CD1c-positive myeloid dendritic cell (primary cell): ENCODE data around the gene NKX1-2.
"Not testable (repeated sequence)": the region's sequence is repeated elsewhere in the genome, so short reads cannot be mapped to it uniquely, and the experiment has no call there.

Experiments used
- DNase-seq: peaks from one replicate; pipeline ENCODE4 v3.0.0-alpha.2; 2016; ENCODE audit errors: extremely low spot score

NKX1-2 gene

DNA sequence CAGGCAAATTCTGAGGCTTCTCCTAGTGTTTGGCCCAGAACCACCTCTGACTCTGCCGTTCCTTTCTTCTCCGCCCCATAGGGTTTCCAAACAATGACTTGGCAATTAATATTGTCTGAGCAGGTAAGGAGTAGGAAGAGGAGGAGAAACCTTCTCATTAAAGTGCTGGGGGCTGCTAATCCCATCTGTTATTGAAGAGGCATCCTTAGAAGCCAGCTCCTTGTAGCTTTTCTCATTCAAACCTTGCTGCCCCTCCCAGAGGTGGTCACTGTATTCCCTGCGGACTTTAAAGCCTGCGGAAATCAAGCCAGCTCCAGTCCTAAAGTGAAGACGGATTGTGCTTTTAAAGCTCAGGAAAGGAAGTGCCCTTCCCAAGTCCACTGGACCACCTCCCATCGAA is 1.4 kb upstream of the NKX1-2 start:
- DNase-seq, result no peak

DNA sequence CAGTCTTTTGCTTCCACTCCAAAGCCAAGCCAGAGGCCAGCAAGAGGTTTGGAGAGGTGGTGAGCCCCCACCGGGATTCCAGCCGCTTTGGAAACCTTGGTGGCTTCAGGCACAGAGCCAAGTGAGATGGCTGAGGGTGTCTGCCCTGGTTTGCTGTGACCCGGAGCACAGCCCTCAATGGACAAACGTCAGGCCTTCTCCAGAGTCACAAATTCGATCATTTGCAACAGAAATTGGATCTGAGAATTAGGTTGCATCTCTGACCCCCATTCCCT is 885 bp upstream of the NKX1-2 start:
- no peak for DNase-seq

DNA sequence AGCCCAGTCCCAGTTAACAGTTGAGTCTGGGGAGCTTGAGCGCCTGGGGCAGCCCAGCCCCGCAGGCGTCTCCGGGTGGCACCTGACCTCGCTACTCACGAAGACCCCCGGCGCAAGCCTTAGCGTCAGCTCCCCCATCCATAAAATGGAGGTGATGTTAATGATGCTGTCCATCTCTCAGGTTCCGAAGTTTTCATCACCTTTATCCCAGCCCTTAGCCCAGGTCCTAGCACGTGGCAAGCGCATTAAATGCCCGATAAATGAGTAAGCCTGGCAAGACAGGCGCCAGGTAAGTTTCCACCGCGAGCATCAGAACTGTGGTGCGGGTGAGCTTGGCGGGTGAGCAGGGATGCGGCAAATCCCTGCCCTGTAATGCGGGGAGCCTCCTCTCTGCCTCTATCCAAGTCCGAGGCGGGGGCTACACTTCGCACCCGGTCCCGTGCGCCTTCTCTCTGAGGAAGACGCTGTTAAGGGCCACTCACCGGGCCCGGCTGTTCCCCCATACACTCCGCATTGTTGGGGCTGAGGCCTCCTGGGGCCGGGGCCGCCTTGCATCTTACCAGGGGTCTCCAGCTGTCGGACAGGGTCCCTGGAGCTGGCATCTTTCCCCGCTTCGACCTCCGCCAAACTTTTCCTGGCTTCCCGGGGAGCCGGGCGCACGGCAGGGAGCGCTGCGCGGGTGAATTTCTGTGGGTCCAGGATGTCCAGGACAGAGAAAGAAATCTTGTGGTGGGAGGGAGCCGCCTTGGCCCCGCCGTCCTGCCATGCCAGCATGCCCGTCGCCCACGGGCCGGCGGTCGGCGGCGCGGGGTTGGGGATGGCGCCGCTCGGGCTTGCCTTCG is 444 bp downstream of the NKX1-2 start:
- no peak for DNase-seq

DNA sequence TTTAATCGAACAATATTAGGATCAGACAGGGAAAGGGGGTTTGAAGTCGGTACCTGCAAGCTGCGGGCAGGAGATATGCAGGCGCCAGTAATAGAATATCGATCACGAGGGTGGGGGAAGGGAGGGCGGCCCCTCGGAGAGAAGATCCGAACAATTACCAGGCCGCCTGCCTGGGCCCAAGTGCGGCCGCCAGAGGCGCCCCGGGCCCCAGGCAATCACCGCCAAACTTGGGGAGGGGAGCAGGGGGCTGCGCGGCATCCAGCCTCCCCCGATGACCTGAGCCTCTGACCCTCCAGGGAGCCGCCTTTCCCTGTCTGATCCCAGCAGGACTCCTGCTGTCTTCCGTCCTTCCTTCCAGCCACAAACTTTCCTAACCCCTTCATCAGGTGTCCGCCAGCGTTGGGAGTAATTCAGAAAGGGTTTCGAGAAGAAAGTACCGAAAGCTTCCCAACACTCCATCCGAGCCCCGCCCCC is 1.1 kb downstream of the NKX1-2 start:
- no peak for DNase-seq

GRCh38 chr10:124447751-124448466 is 1.9 kb downstream of the NKX1-2 start:
- no peak for DNase-seq

DNA sequence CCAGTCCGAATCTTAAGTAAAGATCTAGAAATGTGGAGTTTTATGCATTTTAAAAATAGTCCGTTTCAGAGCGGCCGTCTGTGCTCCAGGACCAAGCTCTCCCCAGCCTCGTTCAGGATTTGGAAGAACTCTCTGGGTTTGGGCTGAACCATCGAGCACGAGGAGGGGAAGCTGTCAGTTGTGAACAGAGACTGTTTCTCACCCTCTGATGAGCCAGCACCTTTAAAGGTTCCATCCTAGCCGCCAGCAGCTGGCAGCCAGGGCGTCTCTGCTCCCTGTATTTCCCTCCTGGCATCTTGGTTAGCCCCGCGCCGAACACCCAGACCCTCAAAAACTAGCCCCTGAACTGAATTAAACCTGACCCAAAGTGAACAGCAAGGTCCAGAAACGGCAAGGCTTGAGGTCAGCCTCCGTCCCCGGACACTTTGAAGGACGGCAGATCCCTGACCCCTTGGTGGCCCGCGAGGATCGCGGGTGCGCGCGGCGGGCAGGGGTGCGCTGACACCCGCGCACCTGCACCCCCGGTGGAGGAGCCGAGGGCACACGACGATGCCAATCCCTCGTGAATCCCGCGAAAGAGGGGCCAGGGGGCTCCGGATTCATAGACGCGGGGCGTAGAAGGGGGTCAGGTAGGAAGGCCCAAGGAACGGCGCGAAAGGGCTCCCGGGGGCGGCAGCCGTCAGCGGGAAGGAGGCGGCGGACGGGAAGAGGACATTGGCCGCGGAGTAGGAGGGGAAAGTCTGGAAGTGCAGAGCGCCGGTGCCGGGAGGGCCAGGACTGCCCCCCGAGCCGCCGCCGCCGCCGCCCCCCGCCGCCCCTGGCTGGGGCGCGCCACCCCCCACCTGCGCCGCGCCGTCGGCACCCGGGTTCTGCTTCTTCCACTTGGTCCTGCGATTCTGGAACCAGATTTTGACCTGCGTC is 2.7 kb downstream of the NKX1-2 start:
- no peak for DNase-seq

- DNase-seq, result not testable (repeated sequence)
These were observed 8.1 kb downstream of the NKX1-2 start for GRCh38 chr10:124441694-124442093.

- DNase-seq, result peak; percentile 17
These were observed 13.6 kb downstream of the NKX1-2 start for GRCh38 chr10:124436191-124436638.

DNA sequence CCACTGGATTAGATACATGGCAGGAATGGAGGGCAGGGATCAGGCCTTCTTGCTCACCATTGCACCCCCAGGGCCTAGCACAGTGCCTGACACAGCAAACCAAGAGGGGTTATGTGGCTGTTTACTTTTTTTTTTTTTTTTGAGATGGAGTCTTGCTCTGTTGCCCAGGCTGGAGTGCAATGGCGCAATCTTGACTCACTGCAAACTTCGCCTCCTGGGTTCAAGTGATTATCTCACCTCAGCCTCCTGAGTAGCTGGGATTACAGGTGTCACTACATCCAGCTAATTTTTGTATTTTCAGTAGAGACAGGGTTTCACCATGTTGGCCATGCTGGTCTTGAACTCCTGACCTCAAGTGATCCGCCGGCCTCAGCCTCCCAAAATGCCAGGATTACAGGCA is 14.2 kb downstream of the NKX1-2 start:
- not testable (repeated sequence) for DNase-seq

DNA sequence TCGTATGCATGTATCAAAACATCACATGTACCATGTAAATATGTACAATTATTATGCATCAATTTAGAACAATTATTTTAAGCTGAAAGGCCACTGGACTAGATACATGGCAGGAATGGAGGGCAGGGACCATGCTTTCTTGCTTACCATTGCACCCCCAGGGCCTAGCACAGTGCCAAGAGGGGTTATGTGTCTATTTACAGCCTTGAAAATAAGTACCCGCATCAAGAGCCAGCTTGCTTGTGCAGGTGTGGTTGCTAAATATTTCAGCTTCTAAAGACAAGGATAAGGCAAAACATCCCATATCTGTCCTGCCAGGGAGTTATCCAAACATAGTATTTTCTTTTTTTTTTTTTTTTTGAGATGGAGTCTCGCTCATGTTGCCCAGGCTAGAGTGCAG is 16.4 kb downstream of the NKX1-2 start:
- DNase-seq, result no peak

DNA sequence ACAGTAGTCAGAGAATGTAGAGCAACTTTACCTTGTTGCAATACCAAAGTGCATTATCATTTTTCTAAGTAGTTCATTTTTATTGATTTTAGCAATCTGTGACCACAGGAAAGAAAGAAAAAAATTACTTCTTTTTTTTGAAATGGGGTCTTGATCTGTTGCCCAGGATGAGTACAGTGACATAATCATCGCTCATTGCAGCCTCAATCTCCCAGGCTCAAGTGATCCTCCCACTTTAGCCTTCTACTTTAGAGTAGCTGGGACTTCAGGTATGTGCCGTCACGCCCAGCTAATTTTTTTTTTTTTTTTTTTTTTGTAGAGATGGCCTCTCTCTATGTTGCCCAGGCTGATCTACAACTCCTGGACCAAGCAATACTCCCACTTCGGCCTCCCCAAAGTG is 19.8 kb downstream of the NKX1-2 start:
- DNase-seq, result no peak

DNA sequence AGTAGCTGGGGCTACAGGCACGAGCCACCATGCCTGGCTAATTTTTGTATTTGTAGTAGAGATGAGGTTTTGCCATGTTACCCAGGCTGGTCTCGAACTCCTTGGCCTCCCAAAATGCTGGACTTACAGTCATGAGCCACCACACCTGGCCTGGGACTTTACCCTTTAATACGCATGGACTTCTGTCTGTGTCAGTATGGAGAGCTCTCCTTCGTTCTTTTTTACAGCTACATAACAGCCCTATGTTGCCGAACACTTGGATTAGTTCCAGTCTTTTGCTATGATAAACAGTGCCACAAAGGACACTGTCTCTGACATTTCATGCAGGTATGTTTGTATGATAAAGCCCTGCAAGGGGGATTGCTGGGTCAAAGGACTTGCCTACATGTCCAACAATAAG is 20.3 kb downstream of the NKX1-2 start:
- DNase-seq, result no peak

DNA sequence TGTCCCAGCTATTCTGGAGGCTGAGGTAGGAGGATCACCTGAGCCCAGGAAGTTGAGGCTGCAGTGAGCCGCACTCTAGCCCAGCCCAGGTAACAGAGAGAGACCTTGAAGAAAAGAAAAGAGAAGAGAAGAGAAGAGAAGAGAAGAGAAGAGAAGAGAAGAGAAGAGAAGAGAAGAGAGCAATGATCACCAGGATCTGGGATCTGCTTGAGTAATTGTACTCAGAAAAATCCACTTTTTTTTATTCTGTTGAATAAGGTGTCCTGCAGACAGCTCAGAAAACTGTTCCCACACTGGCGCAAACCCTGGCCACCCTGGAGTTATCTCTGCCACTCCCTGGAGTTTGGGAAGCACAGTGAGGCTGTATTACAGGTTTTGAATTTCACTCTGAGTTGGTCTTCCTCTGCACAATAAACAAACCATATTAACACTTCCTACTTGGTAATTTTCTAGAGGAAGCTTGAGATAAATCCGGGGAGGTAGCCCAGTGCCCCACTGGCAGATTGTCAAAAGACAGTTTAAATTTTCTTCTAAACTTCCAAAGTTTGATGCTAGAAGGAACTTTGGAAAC is 21.5 kb downstream of the NKX1-2 start:
- DNase-seq, result no peak

- no peak for DNase-seq
These were observed 24.4 kb downstream of the NKX1-2 start for GRCh38 chr10:124425227-124425962.

- no peak for DNase-seq
These were observed 26.0 kb downstream of the NKX1-2 start for GRCh38 chr10:124423813-124424212.

- DNase-seq, result no peak
These were observed 27.1 kb downstream of the NKX1-2 start for GRCh38 chr10:124422742-124423141.

DNA sequence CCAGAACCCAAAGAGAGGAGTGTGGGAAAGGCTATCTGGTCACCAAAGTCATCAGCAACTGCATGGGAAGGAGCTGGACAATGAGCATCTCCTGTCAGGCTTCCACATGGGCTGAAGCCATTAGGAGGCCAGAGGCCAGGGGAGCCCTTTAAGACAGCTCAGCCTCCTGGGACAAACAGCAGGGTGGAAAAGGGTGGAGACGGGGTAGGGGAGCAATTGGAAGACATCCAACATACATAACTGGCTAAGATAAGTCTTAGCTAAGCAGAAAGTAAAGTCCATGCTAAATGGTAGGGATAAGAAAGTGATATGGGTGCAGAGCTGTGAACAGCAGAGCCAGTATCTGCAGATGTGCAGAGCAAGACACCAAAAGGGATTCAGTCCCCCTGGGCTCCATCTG is 29.6 kb downstream of the NKX1-2 start:
- DNase-seq, result no peak

DNA sequence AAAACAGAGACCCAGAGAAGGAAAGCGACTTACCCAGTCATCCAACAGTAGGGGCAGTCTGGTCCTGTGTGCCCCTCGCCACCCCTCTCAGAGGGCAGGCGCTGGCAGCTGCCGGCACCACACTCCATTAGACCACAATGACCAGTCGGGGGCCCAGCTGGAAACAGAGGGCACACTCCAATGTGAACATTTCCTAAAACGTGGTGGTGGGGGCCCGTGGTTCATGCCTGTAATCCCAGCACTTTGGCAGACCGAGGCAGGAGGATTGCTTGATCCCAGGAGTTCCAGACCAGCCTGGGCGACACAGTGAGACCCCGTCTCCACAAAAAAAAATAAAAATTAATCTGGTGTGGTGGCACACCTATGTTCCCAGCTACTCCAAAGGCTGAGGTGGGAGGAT is 30.2 kb downstream of the NKX1-2 start:
- DNase-seq, result no peak

- DNase-seq, result peak; percentile 98
These were observed 30.9 kb downstream of the NKX1-2 start, which contains the start of gene OAT for GRCh38 chr10:124418726-124419501. Gene OAT (minus strand): TSS chr10:124418923. CDS start chr10:124412171, 6,752 bp downstream.
